Eye (tissue), 1 donor: ENCODE measurements around the gene FLRT3.
A peak's percentile ranks its signal among the peaks of the same experiment; 100 is the strongest.

Experiments
- DNase-seq: peaks from one replicate; pipeline ENCODE4 v3.0.0-alpha.2; 2015

FLRT3 gene

DNA sequence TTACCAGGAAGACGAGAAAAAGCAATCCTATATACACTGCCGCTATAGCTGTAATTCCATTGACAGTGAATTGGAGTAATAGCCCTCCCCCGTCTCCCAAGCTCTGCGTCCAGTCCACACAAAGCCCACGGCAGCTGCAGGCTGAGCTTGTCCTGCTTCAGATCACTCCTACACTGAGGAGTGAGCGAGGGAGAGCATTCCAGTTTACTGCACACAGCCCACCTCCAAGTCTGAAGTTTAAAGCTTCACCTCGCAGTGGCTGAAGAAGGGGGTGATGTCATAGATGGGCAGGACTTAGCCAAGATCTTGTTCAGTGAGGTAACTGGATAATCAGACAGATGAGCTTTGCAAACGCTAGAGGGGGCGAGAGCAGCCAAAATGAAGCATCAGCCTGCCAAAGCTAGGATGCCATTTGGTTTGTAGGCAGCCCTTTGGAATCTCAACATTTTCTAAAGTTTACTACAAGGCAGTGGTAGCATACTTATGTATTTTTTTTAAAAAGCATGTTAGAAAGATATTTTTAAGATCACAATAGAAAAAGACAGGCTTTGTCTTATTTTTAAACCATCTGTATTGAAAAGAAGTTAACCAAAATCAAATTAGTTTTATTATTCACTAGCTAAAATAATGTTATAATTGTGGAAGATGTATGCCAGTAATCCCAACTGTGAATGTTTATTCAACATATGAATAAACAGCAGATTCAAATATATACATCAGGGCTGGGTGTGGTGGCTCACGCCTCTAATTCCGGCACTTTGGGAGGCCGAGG, at the start of gene FLRT3:
TSS of gene FLRT3 (minus strand) at position 213 of the 772 bp plus-strand sequence. CDS start 10,106 bp downstream, outside the sequence.
- peak; percentile 97 for DNase-seq

DNA sequence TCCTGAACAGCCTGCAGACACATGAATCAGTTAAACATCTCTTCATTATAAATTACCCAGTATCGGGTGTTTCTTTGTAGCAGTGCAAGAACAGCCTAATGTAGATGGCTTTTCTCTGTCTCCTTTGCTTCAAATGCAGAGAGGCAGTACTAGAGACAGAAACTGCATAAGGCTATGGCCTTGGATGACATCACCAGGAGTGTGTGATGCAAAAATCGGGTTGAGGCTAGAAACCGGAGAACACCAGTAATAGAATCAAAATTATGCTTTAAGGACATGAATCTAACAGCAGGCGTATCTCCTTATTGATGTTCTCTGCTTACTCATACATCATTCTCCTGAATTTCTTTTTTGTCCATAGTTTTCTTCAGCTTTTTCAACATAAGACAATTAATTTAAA, 49.3 kb upstream of the FLRT3 start:
- DNase-seq, result no peak

DNA sequence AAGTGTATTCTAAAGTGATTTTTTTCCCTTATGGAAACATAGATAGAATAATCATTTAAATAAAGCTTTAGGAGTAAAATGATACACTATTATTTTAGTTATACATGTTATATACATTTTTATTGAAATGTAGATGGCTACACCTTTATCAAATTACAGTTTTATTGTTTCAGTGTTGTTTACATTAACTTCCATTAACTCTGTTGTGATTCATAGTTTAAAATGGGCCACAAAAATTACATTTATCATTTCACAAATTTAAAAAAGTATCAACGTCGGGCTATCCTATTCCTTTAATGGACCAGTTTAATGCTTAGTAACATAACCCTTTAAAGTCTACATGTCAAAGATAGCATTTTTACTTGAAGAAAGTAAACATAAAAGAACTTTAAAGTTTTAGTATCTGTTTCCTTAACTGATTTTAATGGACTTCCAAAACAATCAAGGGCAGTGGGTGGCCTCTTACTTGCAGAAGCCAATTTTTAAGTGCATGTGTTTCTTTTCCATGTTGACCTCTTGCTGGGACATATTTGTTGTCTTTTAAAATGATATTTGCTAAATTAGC, 47.8 kb upstream of the FLRT3 start:
- no peak for DNase-seq

DNA sequence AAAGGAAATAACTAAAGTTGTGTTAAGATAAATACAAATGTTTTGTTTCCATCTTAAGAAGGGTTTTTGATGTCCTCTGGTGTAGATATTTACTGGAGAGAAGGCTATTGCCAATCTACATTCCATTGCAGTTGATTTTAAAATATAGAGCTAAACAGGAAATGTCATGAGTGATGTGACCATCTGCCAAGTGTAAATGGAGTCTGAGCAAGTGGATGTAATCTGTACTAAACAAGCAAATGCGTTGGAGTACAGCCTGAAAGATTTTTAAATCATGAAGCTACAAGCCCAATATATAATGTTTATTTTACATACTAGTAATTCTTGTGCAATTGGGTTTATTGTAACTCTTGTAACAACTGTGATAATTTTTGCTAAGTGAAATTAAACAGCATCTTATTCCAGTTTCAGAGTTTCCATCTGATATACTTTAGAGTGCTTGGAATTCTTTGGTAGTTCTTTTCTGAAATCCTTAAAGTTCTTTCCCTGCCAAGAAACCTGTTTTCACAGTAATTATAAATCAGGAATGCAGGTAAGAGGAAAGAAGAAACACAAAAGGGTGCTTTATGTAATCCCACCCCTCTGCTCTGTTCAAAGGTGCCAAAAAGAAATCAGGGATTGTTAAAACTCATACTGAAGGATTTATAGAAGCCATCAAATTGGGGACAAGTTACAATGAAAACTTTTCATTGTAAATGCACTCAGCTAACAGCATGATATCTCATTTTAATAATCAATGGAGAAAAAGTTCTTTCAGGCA, 47.2 kb upstream of the FLRT3 start:
- DNase-seq, result no peak

DNA sequence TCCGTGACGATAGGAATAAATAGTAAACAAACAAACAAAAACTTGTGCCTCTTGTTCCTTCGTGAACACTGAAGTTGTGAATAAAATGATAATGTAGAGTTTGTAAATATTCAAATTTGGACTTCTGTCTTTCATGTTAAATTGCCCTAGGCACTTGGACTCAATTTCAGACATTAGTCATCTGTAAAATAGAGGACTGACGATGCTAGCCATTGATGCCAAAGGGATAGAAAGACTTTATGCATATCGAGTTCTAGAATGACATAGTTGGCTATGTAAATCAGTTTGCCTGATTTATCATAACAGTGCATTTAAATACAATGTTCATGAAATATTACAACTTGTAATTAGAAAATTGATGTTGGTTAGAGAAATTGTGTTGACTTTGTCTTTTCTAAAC, 45.9 kb upstream of the FLRT3 start:
- DNase-seq, result no peak

DNA sequence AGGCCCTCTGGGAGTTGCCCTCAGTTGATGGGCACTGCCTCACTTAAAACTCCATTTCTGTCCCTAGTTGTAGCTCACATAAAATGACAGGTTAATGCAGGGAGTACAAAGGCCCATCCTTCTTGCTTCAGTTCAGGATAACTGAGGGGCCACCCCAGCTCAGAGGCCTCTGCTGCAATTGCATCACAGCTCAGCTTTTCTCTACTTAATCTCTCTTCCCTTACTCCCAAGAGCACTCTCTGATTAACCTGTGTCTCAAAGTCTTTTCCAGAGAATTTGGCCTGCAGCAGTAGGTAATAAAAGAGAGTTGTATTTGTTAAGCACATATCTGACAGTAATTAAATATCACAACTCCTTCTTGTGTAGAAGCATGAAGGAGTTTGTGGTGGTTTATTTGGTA, 40.9 kb upstream of the FLRT3 start:
- DNase-seq, result no peak

DNA sequence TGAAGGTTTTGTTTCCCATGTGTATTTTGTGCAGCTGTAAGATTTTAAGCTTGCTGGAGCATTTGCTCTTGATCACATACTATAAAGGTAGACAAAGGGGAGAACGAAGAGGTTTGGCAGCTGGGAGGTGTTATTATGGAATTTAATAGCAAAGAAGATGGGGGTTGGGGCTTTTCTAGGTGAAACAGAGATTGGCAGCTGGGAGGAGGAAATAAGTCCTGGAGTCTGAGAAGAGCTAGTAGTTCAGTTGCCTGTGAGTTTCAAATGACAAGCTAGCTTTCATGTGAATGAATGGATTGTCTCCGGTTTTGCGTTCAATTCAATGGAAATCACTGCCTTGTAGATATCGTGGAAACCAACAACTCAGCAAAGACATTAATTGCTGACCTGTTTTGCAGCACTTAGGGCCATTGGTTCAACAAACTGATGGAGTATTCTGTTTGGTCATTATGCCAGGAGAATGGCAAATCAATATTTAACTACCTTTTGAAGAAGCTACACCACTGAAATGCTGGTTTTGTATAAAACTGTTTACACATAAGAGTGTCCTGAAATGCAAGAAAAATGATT, 38.1 kb upstream of the FLRT3 start:
- peak; percentile 35 for DNase-seq

DNA sequence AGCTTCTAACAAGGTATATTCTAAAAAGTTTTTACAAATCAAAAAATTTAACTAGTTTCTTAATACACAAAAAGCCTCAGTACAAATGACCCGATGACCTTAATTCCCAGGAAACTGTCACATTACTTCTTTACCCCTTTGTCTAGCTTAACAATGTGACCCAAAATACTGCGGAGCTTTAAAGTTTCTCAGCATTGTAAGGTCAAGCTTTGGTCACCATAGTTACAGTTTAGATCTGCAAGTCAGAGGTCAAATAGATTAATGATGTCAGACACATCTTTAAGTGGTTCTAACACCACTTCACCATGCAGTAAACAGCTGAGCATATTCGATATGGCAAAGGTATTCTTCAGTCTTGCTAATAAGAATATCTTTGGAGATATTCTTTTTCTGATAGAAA, 36.8 kb upstream of the FLRT3 start:
- DNase-seq, result peak; percentile 65

DNA sequence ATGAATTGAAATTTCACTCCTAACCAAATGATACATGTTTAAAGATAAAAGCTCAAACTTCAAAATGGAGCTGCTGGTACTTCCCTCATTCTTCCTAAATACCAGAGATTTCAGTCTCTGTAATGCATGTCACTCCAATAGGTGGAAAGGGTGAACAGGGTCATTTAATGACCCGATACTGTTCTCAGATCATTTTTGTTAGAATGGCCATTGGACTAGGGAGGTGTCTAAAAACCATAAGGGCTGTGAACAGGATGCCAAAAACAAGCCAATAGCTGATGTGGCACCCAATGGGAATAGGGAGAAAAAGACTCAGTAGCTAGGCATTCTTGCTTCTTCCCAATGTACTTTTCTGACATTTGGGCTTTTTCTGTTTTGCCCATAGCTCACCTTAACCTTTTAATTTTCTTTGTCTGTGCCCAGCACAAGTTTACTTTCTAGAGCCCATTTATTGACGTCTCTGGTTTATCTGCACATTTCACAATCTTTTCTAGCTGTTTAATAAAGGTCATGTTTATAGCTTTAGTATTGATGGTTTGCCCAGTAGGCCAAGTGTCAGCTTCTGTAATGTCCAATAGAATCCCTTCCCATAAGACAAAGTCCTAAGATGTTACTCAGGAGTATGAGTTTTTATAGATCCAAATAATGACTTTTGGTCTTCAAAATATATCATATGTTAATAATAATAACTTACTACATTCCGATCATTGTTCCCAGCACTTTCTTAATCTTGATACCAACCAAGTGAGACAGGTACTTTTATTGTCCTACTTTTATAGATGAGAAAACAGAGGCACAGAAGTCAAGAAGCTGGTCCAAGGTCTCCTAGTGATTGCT, 24.3 kb upstream of the FLRT3 start:
- DNase-seq, result no peak

DNA sequence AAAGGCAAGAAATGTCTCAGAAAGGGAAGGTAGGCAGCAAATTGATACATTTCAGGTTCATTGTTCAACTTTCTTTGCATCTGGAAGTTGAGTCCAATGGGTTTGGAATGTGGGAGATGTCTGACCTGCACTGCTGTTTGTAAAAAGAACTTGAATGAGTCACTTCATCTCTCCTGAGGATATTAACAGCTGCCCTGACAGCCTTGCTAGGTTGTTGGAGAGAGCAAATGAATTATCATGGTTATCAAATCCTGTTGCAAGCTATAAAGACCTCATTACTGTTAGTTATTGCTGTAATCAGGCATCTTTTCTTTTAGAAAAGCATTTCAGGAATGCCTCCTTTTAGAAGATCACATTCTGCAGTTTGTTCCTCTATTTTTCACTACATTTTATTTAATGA, 23.0 kb upstream of the FLRT3 start:
- DNase-seq, result no peak

DNA sequence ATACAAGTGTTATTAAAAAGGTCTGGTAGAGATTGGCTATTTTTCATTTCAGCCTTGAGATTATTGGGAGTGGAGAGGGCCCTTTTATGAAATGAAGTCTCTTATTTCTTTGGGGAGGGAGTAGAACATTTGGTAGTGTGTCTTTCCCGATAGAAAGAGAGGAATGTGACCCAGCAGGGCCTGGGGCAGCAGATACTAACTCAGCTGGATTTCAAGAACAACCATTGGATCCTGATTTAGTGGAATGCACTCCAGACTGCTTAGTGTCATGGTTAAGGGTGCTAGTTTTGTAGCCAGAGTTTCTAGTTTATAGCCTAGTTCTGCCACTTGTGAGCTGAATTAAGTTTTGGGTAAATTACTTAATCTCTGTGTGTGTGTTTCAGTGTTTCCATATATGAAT, 18.4 kb upstream of the FLRT3 start:
- no peak for DNase-seq

DNA sequence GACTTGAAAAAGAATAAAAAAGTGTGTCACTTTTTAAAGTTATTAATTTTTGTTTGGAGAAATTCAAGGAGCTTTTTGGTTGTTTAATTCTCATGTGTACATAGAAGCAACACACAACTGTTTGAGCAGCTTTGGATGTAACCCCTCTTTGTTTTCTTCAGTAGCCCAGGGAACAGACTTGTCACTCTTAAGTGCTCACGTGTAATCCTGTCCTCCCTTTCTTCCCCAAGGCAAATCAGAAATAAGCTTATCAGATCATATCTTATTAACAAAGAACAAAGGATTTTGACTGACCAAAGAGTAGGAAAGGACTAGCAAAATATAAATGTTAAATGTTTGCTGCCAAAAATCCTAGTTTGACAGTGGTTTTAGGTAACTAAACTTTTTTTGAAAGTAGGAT, 7.3 kb upstream of the FLRT3 start:
- no peak for DNase-seq

DNA sequence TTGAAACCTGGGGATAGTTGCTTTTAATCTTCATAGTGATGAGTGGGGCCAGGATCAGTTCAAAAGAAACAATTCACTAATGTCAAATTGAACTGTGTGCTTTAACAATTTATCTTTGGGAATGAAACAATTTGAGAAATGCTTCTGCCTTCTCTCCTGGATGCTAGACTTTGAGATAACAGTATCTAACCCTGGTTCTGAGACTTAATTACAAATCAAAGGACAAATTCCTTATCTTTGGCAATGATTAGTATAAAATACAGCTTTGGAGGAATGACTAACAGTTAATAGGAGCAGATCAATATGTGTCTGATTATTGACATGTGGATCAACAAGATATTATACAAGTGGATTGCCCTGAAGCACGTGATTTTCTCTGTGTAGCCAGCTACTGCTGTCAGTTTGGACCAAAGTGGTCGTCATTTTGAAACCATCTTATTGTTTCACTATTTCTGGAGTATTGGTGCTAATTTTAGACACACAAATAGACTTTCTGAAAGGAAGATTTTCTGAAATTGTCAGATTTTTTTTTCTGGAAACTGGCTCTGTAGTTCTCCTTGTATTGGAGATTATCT, 6.2 kb upstream of the FLRT3 start:
- no peak for DNase-seq

DNA sequence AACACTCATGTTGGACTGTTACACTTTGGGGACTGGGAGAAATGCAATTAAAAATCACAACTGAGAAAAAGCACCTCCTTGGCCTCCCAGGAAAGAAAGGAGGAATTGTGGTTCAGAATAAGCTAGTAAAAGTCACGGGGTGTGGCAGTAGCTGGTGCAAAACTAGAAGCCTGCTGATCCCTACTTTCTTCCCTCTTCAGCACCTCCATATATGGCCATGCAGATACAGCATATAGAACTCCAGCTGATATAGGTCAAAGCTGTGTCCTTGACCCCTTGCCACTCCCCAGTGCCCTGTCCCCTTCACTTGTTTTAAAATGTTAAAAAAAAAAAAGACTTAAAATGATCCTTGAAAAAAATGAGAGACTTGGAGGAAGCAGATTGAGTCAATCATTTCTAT, 5.5 kb upstream of the FLRT3 start:
- DNase-seq, result no peak

DNA sequence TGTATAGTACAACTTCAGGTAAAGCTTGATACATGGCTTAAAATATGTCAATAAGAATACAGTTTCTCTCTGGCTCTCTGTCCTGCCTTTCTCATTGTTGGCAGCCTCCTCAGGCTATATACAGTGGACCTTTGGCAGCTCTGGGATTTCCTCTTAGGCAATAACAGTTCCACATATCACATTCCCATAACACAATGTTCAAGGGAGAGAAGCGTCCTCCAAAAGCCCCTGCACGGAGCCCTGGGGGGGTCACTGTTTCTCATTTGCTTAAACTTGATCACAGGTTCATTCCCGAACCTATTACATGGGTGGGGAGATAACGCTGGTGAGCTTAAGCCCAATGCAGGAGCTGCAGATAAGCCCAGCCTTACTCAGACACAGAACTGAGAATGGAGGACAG, 4.4 kb upstream of the FLRT3 start:
- DNase-seq, result no peak

DNA sequence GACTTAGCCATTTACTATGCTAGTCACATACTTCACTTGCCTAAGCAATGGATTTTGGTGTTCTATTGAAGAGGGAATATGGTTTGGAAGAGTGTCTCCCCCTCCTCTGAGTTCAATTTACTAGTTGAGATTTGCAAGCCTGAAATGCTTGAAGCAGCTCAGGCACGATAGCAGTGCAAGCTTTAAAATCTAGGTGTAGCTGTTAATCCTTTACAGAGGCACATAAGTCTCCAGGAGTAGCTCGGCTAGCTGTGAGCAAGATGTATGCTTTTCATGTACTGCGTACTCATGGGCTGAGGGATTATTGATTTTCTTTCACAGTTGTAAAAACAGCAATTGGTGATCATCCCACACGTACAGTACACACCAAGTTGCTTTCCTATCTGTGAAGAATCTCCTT, 726 bp downstream of the FLRT3 start:
- peak; percentile 81 for DNase-seq

DNA sequence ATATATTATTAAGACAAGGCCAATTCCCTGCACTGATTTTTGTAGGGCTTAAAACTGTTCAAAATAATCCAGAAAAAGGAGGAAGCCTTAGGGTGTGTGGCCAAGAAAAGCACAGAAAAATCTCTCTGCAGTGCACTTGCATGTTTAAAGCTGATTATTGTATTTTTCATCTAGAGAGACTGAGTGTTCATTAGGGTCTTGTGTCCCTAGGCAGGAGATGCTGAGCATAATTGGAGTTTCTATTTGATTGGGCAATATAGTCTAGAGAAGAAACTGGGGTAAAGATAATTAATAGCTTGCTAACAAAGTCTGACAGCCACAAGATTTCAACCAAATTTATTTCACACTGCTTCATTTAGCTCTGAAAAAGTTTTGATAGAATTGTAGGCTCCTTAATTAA, 2.4 kb downstream of the FLRT3 start:
- peak; percentile 83 for DNase-seq

DNA sequence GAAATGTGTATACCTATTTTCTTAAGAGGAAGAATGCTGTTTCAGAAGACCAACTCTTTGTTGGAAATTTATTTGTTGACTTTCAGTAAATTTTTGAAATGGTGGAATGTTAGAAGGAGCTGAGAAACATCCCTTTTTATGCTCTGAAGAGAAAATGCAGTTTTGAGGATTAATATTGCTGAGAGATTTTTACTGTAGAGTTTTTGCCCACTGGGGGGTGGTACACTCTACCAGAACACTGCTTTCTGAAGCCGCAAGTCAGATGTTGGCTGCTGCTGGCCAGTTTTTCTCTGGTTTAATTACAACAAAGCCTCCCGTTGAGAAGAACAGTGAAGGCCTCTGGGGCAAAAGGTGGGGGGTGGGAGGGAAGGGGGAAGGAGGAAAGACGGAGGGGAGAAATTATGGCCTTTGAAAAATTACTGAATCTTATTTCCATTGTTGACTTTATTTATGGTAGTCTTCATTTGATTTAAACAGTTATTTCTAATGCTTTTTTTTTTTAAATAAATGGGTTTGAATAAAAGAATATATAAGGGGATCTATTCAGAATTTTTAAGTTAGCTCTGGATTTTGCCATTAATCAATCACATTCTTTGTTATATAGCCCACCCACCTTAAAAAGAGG, 3.0 kb downstream of the FLRT3 start:
- DNase-seq, result peak; percentile 93

DNA sequence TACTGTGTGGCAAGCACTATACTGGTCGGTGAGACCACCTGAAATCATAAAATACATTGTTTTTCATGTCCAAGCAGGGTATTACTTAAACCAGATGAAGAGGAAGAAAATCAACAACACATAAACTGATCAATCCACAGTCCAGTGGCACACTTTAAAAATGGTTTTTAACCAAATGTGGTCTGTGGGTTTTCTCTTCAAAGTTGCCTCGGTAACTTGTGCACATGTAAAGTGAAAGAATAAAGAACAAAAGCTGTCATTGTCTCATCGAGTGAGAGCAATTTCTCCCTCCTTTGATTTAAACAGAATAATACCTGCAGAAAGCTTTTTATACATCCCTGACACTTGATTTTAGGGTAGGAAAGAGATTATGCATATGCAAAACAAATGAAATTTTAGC, 3.7 kb downstream of the FLRT3 start:
- DNase-seq, result no peak

DNA sequence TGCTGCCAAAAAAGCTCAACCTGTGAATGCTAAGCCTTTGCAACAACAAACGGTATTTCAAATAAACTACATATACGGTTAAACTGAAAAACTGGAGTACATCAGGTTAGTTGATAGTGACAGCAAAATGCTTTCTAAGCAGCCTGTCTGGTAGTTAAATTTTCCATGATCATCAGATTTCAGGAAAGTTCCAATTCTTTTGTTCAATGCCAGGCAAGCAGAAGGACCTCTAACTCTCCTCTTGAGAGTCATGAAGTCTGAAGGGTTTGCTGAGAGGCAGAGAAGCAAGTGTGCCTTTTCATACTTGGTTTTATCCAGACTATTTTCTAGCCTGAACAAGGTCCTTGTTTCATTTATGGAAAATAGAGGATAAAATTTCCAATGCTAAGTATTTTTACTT, 4.5 kb downstream of the FLRT3 start:
- peak; percentile 81 for DNase-seq

DNA sequence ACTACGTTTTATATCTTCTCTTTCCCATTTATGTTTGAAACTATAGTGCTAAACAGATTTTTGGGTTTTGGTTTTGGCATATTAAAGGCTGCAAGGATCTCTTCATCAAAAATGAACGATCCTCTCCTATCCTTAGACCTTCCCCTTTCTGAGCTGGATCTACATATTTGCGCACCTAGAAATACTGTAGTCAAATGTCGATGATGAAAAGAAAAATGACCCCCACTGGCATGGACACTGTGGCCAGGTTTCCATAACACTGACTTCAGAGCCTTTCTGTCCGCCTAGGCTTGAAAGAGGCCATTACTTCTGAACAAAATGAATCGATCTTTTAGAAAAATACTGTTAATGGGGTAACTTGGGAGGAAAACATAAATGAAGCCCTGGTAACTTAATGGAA, 5.8 kb downstream of the FLRT3 start:
- peak; percentile 56 for DNase-seq

DNA sequence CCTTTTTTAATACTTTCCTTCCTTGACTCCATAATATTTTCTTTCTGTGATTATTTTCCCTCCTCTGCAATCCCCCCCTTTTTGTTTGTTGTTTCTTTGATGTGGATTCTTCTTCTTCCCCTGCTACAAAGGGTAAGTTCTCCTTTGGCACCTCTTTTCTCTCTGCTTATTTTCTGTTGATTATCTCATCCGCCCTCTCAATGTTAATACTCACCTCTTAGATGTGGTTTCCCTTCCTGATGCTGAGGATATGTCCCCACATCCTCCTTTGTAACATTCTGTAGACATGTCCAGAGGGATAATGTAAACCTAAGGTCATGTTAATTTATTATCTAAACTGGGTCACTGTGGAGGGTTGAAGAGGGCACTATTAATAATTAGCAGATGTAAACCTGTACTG, 17.7 kb downstream of the FLRT3 start:
- no peak for DNase-seq
